RKO (cell line): Measurements from ENCODE around the gene ARFRP1.

Experiments
- DNase-seq: peaks from one replicate; pipeline ENCODE4 v3.0.0-alpha.2; 2016; ENCODE audit warnings: low spot score

ARFRP1 gene

DNA sequence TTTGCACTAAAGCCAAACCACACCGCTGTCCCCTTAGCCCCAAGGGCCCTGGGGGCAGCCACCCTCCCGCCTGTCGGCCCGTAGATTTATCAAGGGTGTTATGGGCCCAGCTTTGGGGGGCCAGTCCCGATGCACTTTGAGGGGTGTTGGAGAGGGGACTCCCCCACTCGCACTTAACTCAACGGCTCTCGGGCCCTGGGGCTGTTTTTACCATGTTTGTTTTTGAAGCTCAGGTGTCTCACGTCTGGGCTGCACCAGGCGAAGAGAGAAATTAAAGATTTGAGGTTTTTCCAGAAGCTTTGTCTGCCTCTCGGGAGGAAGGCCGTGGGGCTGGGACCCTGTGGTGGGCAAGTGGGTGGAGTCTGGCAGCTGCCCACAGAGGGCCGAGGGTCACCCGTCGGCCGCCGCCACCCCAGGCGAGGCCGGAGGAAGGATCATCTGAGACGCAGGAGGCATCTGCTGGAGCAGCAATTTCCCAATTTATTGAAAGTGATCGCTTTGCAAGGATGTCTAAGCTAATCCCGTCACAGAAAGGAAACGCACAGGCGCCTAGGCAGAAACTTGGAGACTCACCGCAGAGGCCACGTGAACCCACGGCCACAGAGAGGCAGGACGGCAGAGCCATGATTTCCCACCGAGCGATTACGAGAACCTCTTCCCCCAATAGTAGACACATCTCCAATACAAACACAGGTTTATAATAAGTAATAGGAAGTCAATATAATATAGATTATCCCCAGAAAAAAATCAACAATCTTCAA is 35.6 kb upstream of the ARFRP1 start:
- no peak for DNase-seq

GRCh38 chr20:63742381-63743024 is 34.7 kb upstream of the ARFRP1 start:
- no peak for DNase-seq

DNA sequence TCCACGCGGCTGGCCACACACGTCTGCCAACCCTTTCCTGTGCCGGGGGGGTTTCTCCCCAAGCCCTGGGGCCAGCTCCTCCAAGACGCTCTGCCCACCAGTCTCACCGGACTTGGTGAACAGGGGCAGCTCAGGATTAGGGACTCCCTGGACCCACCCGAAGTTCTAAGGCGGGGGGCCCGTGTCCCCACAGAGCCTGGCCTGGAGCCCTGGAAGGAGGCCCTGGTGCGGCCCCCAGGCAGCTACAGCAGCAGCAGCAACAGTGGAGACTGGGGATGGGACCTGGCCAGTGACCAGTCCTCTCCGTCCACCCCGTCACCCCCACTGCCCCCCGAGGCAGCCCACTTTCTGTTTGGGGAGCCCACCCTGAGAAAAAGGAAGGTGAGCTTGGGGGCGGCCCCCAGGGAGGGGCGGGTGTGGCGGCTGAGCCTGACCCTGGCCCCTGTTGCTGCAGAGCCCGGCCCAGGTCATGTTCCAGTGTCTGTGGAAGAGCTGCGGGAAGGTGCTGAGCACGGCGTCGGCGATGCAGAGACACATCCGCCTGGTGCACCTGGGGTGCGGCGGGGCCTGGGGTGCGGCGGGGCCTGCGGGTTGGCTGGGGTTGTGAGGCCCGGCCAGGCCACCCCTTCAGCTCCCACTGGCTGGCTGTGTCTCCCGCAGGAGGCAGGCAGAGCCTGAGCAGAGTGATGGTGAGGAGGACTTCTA is 34.1 kb upstream of the ARFRP1 start:
- DNase-seq, result no peak

DNA sequence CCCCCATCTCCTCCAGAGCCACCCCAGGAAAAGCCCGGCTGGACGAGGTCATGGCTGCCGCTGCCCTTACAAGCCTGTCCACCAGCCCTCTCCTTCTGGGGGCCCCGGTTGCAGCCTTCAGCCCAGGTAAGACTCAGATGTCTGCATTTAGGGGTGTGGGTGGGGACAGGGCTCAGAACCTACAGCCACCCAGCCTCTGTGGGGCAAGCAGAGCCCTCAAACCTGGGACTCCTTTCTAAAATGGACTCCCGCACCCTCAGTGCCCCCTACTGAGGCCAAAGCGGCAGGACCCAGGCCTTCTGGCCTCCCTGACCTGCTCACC is 33.5 kb upstream of the ARFRP1 start:
- no peak for DNase-seq

DNA sequence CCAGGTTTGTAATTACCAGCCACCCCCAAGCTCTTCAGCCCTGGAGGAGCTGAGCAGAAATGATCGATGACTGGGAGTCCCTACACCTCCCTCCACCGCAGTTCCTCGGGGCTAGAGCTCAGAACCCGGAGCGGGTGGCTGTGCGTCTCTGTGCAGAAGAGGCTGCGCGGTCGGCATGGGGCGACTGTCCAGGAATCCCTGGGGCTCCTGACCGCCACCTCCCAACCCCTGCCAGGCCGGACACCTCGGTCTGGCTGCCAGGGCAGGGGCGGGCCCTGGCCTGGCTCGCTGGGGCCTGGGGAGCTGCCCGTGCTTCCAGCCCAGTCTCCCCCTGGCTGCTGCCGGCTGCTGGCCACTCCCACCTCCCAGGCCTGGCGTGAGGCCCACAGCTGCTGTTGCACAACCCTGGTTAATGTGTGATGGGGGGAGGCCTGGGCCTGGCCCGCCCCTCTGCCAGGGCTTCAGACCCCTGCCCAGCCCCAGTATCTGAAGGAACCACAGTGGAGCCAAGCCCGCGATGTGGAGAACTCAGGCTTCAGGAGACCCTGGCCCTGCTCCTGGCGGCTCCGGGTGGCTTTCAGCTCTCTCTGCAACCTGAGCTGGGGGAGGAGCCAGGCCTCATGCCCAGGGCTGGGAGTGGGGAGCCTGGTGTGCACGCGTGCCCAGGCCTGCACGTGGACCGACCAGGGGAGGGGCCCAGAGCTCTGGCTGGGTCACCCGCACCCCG is 33.0 kb upstream of the ARFRP1 start:
- DNase-seq, result peak; percentile 88

DNA sequence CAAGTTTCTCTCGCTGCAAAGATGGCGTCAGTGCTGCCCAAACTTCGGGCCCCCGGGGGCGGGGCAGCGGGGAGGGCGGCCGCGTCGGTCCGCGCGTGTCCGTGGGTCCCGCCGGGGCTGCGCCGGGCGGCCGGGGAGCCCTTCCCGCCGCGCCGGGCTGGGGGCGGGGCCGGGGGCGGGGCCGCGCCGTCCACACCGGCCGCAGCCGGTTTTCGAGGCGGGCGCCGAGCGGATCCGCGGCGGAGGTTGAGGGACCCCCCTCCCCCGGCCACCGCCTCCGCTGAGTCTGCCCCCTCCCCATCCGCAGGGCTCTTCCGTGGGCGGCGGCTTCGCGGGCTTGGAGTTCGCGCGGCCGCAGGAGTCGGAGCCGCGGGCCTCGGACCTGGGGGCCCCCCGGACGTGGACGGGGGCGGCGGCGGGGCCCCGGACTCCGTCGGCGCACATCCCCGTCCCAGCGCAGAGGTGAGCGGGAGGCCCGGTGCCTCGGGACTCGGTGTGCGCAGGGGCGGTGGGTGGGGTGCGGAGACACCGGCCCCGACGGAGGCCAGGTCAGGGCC is 32.4 kb upstream of the ARFRP1 start:
- DNase-seq, result peak; percentile 63

DNA sequence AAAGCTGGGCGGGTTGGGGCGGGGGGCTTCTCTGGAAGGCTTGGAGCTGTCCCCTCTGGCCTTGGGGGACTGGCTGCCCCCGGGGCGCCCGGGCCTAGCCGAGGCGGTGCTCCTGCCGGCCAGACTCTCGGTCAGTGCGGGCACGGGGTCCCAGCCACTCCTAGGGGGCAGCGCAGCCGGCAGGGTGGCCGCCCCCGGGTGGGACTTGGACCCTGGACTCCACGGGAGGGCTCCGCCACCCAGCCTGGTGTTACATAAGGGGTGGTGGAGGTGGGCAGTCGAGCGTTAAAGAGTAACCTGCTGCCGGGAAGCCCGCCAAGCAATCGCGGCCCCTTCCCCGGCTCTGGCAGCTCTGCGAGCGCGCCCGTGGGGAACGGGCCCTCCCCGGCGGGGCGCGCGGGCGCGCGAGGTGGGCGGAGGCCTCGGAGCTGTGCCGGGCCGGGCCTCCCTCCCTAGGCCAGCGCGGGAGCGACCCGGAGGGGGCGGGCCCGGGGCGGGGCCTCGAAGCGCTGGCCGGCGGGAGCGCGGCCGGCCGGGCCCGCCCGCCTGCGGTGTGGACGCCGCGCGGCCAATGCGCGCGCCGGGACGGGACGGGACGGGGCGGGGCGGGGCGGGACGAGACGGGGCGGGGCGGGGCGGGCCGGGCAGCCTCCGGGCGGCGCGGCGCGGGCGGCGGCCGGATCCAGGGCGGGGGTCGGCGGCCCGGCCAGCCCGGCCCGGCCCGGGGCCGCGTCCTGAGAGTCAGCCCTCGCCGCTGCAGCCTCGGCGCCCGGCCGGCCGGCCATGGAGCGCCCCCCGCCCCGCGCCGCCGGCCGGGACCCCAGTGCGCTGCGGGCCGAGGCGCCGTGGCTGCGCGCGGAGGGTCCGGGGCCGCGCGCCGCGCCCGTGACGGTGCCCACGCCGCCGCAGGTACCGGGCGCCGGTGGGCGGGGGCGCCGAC is 31.6 kb upstream of the ARFRP1 start, which contains the start of gene SLC2A4RG:
Gene SLC2A4RG (plus strand): TSS at position 647 of the 940 bp plus-strand sequence. CDS start 137 bp downstream, at position 784.
- DNase-seq, result peak; percentile 84

DNA sequence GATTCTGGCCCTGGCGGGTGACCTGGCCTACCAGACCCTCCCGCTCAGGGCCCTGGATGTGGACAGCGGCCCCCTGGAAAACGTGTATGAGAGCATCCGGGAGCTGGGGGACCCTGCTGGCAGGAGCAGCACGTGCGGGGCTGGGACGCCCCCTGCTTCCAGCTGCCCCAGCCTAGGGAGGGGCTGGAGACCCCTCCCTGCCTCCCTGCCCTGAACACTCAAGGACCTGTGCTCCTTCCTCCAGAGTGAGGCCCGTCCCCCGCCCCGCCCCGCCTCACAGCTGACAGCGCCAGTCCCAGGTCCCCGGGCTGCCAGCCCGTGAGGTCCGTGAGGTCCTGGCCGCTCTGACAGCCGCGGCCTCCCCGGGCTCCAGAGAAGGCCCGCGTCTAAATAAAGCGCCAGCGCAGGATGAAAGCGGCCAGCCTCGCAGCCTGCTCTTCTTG is 30.9 kb upstream of the ARFRP1 start:
- DNase-seq, result no peak

GRCh38 chr20:63737945-63738686 is 30.3 kb upstream of the ARFRP1 start:
- DNase-seq, result no peak

GRCh38 chr20:63737695-63737944 is 29.8 kb upstream of the ARFRP1 start:
- no peak for DNase-seq

GRCh38 chr20:63736893-63737694 is 29.3 kb upstream of the ARFRP1 start:
- no peak for DNase-seq

- no peak for DNase-seq
Observed at GRCh38 chr20:63735859-63736718, 28.3 kb upstream of the ARFRP1 start, which contains the start of gene LIME1. LIME1 (plus strand) TSS chr20:63736664; CDS start chr20:63737550, 886 bp downstream.

GRCh38 chr20:63734946-63735858 is 27.4 kb upstream of the ARFRP1 start:
- no peak for DNase-seq

- DNase-seq, result no peak
Observed at GRCh38 chr20:63734111-63734945, 26.6 kb upstream of the ARFRP1 start.

GRCh38 chr20:63733579-63734081 is 25.9 kb upstream of the ARFRP1 start:
- DNase-seq, result no peak

DNA sequence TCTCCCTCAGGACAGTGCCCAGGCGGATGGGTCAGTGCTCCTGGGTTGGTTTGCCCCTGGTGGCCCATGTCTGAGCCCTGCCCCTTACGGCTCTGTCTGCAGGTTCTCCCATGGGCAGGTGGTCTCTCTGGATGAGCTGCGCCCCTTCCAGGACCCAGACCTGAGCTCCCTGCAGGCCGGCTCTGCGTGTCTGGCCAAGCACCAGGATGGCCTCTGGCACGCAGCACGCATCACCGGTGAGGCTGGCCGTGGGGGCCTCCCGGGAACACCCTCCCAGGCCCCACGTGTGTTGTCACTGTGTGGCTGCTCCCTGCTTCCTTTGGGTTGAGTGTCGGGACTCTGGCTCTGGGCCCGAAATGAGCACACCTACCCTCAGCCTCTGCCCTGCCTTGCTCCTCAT is 25.3 kb upstream of the ARFRP1 start:
- DNase-seq, result no peak
